NCI-H2196 (cell line): ENCODE data around the gene ZNF432.

Source experiments
- DNase-seq: peaks from one replicate; lab custom pipeline; 2025; ENCODE audit not compliant: unreplicated experiment; lab: John Stamatoyannopoulos, UW

Gene ZNF432

GRCh38 chr19:52010674-52011073, 38.0 kb downstream of the ZNF432 start:
- no peak for DNase-seq

DNA sequence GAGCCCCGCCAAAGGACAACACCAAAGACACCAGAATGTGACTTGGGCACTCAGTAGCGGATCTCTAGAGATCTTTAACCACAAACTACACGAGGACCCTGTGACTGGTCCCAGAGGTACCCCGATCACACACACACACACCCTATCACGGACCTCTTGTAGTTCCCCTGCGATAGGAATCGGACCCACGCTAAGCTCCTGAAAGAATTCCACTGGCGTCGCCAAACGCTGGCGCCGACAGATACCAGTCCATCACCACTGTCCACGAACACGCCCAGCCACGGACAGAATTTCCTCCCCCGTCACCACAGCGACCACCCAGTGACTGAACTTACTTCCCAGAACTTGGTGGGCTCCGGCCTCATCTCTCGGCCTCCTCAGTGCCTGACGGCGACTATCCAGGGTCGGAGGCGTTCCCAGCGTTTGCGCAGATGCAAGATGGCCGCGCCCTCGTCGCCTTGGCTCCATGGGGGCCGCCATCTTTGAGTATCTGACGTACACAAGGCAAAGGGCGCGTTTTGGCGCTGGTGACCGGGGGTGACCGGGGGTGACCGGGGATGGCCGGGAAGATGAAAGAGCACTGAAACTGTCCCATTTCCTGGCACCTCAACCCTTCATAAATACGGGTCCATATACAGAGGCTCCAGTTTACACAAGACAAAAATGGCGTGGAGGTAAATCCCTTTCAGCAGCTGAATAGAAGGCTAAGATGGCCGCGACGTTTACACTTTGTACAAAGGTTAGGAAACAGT, 40.7 kb downstream of the ZNF432 start, which contains the start of gene ZNF615:
ZNF615 (minus strand) TSS at position 406 of the 752 bp plus-strand sequence. CDS start 4,500 bp downstream, outside the sequence.
- peak; percentile 84 for DNase-seq

DNA sequence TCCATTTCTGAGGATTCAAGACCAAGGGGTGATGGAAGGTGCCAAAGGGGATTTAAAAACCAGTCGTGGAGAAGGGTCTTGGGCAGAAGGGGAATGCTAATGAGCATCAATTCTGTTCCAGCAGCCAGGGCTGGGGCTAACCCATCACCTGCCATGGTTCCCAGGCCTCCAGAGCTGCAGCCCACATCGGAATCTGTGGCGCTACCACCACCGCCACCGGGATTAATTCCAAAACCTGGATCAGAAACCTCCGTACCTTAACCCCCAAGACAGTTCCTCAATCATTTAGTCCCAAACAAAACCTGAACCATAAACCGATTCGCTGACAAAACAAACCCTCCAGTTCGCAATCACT, 41.2 kb downstream of the ZNF432 start:
- no peak for DNase-seq

GRCh38 chr19:51994048-51994644, 54.5 kb downstream of the ZNF432 start:
- DNase-seq, result no peak

DNA sequence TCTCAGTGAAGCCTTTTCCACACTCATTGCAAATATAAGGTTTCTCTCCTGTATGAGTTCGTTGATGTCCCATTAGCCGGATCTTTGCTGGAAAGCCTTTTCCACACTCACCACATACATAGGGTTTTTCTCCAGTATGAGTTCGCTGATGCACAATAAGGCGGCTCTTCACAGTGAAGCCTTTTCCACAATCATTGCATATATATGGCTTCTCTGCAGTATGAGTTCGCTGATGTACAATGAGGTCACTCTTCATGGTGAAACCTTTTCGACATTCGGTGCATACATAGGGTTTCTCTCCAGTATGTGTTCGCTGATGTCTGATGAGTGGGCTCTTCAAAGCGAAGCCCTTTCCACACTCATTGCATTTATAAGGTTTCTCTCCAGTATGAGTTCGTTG, 55.2 kb downstream of the ZNF432 start:
- DNase-seq, result no peak

- peak; percentile 88 for DNase-seq
These were observed 62.0 kb downstream of the ZNF432 start, which contains the start of gene ZNF350 for GRCh38 chr19:51986309-51987291. Gene ZNF350 (minus strand): TSS chr19:51986840. CDS start chr19:51974360, 12,480 bp downstream.

DNA sequence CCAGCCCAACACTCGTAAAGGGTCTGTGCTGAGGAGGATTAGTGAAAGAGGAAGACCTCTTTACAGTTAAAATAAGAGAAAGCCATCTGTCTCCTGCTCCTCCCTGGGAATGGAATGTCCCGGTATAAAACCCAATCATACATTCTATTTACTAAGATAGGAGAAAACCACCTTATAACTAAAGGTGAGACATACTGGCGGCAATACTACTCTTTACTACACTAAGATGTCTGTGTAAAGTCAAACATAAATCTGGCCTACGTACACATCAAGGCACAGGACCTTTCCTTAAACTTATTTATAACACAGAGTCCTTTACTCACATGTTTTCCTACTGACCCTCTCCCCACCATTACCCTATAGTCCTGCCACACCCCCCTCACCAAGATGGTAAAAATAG, 65.3 kb downstream of the ZNF432 start:
- DNase-seq, result no peak
